Measurements from ENCODE around the gene NUP37.

GRCh38 chr12:102033991-102034745 lies 85.7 kb downstream of the NUP37 start:
- TF ChIP-seq EZH2 (IDR thresholded peaks at IDR 0.05; ENCODE audit: low read length, unreplicated experiment) = no peak
- no peak for TF ChIP-seq CTCF (conservative IDR thresholded peaks at IDR 0.05; ENCODE audit: low read depth, low read length)

Measured in PC-3 (cell line).